Mesendoderm (in vitro differentiated cells): ENCODE measurements around the gene SKAP1.

Experiments
- DNase-seq: peaks from one replicate; pipeline ENCODE4 v3.0.0; 2013
- H2AK5ac ChIP-seq: 2 replicates; pipeline ENCODE4 v1.6.1; 2013; ENCODE audit warnings: low read length, inconsistent platforms
- H2BK120ac ChIP-seq: 2 replicates; pipeline ENCODE4 v1.6.1; 2013; ENCODE audit warnings: low read depth, mild to moderate bottlenecking, low read length, moderate library complexity, mixed read lengths
- H2BK15ac ChIP-seq: replicated peaks from 2 replicates; pipeline ENCODE4 v1.6.1; 2013; ENCODE audit warnings: low read depth, mild to moderate bottlenecking, moderate library complexity
- H2BK5ac ChIP-seq: 2 replicates; pipeline ENCODE4 v1.6.1; 2013; ENCODE audit warnings: low read length, inconsistent platforms
- H3K18ac ChIP-seq: 2 replicates; pipeline ENCODE4 v1.6.1; 2013; ENCODE audit warnings: mild to moderate bottlenecking, low read length, mixed read lengths
- H3K23ac ChIP-seq: one replicate; pipeline ENCODE4 v1.6.1; 2013; ENCODE audit warnings: low read length
- H3K27ac ChIP-seq: 2 replicates; pipeline ENCODE4 v1.5.1; 2013; ENCODE audit warnings: low read depth, mild to moderate bottlenecking, inconsistent platforms, low read length, moderate library complexity
- H3K27me3 ChIP-seq: 2 replicates; pipeline ENCODE4 v1.6.1; 2013; ENCODE audit warnings: low read length, control low read depth, mild to moderate bottlenecking, inconsistent platforms; ENCODE audit not compliant: insufficient read depth, poor library complexity
- H3K36me3 ChIP-seq: 2 replicates; pipeline ENCODE4 v1.6.1; 2013; ENCODE audit warnings: low read length, inconsistent platforms; ENCODE audit not compliant: control insufficient read depth, insufficient read depth
- H3K4ac ChIP-seq: one replicate; pipeline ENCODE4 v1.6.1; 2013; ENCODE audit warnings: low read depth, mild to moderate bottlenecking, low read length, moderate library complexity
- H3K4me1 ChIP-seq: 2 replicates; pipeline ENCODE4 v1.6.1; 2013; ENCODE audit warnings: low read depth, low read length, inconsistent platforms; ENCODE audit not compliant: control insufficient read depth
- H3K4me2 ChIP-seq: 2 replicates; pipeline ENCODE4 v1.6.1; 2013; ENCODE audit warnings: low read length
- H3K4me3 ChIP-seq: 2 replicates; pipeline ENCODE4 v1.5.1; 2013; ENCODE audit warnings: mild to moderate bottlenecking, low read length
- H3K56ac ChIP-seq: one replicate; pipeline ENCODE4 v1.6.1; 2013; ENCODE audit warnings: low read length
- H3K79me1 ChIP-seq: 2 replicates; pipeline ENCODE4 v1.6.1; 2013; ENCODE audit warnings: low read length, inconsistent platforms
- H3K79me2 ChIP-seq: 2 replicates; pipeline ENCODE4 v1.6.1; 2013; ENCODE audit warnings: mild to moderate bottlenecking, low read length; ENCODE audit not compliant: control insufficient read depth, insufficient read depth
- H3K9ac ChIP-seq: 2 replicates; pipeline ENCODE4 v1.6.1; 2013; ENCODE audit warnings: low read length, inconsistent platforms
- H4K5ac ChIP-seq: one replicate; pipeline ENCODE4 v1.6.1; 2013; ENCODE audit warnings: low read length
- H4K8ac ChIP-seq: one replicate; pipeline ENCODE4 v1.6.1; 2013; ENCODE audit warnings: low read depth, mild to moderate bottlenecking, control low read depth, low read length, moderate library complexity
- WGBS: extraction: QIAGEN DNeasy Blood & Tissue Kit; methylation state at CpG from one replicate; pipeline ENCODE4 v1.1.7; 2013; ENCODE audit warnings: low lambda C conversion rate, missing lambda C conversion rate; ENCODE audit not compliant: insufficient coverage; ENCODE audit errors: extremely low coverage; 5-methylcytosine and 5-hydroxymethylcytosine counted together

Gene SKAP1

DNA sequence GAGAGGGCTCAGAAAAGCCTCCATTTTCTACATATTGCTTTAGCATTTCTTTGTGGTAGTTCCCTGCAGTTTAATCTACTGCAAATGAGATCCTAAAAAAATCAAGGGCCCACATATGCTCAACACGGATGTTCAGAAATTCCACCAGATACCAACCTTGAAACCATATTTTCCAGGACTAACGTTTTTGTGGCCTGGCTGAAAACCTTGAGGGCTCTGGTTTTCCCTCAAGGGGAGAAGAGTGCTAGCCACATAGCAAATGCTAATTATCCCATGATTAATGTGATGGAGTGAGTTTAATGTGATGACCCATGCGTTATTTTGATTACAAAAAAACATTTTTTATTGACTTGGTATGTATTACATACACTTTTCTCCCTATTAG, 253.6 kb downstream of the SKAP1 start:
- no peak overlapping the region for H3K23ac ChIP-seq
- H3K56ac ChIP-seq: no peak overlapping the region
- H4K8ac ChIP-seq: no peak overlapping the region
- H2BK15ac ChIP-seq: no peak overlapping the region
- no peak overlapping the region for H3K9ac ChIP-seq
- H2BK120ac ChIP-seq: no peak overlapping the region
- no peaks in the 10 kb centered on the region for H3K4me1 ChIP-seq
- H3K79me1 ChIP-seq: no peaks in the 10 kb centered on the region
- WGBS: no CpG with 5 or more reads among the region's 3 CpGs
- H3K36me3 ChIP-seq: no peaks in the 10 kb centered on the region
- DNase-seq: no peak
- H2BK5ac ChIP-seq: no peak overlapping the region
- H3K4me3 ChIP-seq: no peak overlapping the region
- no peak overlapping the region for H3K27ac ChIP-seq
- H3K4ac ChIP-seq: no peak overlapping the region
- no peak overlapping the region for H3K4me2 ChIP-seq
- no peaks in the 10 kb centered on the region for H3K27me3 ChIP-seq
- no peaks in the 10 kb centered on the region for H3K79me2 ChIP-seq
- H3K18ac ChIP-seq: no peak overlapping the region
- H4K5ac ChIP-seq: no peak overlapping the region
- H2AK5ac ChIP-seq: no peak overlapping the region

DNA sequence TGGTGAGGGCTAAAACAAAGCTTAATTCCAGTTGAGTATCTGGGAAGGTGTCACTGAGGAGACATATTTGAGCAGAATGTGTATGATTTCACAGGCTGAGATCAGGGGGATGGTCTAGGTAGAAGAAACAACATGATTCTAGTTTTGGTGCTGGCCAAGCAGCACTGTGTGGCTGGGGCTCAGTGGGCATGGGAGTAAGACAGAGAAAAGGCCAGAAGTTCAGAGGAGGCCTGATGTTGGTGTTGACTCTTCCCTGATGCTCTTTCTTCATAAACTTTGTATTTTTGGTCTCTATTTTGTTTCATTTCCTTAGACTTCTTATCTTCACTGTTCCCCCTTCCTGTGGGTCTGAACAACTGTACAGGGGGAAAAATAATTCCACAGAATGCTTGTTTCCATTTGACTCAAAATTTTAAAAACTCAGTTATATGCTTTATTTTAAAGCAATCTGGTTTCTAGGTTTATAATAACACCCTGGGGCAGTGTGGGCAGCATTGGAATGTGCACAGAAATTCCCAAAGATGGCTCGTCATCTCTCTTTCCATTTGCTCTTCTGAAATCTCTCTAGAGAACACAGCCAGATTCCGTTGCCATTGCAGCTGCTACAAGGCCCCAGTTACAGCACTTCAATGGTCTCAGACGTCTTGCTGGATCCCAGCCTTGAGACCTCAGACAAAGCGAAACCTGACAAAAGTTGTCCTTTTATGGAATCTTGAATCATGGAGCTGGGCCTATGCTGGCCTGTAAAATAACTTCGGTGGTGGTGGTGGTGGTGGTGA, 254.1 kb downstream of the SKAP1 start:
- no peak for DNase-seq
- no peak overlapping the region for H3K4me2 ChIP-seq
- no CpG with 5 or more reads among the region's 5 CpGs for WGBS
- no peak overlapping the region for H3K18ac ChIP-seq
- peak overlapping the region; percentile 20 for H3K27ac ChIP-seq
- no peak overlapping the region for H2BK5ac ChIP-seq
- no peak overlapping the region for H2BK120ac ChIP-seq
- no peak overlapping the region for H4K5ac ChIP-seq
- no peak overlapping the region for H3K9ac ChIP-seq
- no peak overlapping the region for H3K56ac ChIP-seq
- H2BK15ac ChIP-seq: no peak overlapping the region
- H3K79me1 ChIP-seq: no peaks in the 10 kb centered on the region
- no peaks in the 10 kb centered on the region for H3K27me3 ChIP-seq
- no peak overlapping the region for H4K8ac ChIP-seq
- H3K4ac ChIP-seq: no peak overlapping the region
- H3K4me3 ChIP-seq: no peak overlapping the region
- H3K4me1 ChIP-seq: no peaks in the 10 kb centered on the region
- H2AK5ac ChIP-seq: no peak overlapping the region
- H3K79me2 ChIP-seq: no peaks in the 10 kb centered on the region
- H3K23ac ChIP-seq: no peak overlapping the region
- H3K36me3 ChIP-seq: no peaks in the 10 kb centered on the region

DNA sequence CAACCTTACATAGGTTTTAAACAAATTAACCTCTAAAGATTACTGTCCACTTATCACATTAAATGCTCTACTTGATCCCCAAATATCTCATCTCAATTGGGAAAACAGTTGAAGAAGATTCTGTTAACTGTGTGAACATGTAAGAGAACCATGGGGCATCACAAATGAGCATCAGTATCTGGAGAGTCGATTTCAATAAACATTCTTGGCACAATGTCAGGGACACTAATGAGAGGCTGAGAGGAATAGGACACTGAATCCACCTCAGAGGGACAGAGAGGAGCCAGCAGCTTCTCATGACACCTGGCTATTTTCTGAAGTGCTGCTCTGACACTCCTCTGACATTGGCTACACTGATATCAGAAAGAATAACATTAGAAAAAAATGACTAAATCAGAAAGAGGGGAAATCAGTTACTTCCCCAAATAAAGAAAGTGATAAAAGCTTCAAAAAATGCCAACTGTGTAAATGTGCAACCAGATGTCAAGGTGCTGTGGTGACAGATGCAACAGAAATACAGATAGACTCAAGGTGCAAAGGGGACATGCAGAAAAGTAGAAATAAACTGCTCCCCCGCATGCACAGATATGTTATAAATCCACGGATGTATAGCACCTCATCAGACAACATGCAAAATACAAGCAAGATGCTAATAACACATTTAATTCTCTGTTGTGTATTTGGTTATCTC, 255.0 kb downstream of the SKAP1 start:
- no peaks in the 10 kb centered on the region for H3K79me2 ChIP-seq
- no peak overlapping the region for H3K18ac ChIP-seq
- no peak overlapping the region for H2BK5ac ChIP-seq
- no peak overlapping the region for H3K4ac ChIP-seq
- no peak for DNase-seq
- H3K9ac ChIP-seq: no peak overlapping the region
- no peak overlapping the region for H2AK5ac ChIP-seq
- no peak overlapping the region for H4K8ac ChIP-seq
- no peak overlapping the region for H3K23ac ChIP-seq
- H2BK15ac ChIP-seq: peak overlapping the region; percentile 9
- no peak overlapping the region for H3K4me2 ChIP-seq
- H3K4me1 ChIP-seq: no peaks in the 10 kb centered on the region
- no peak overlapping the region for H2BK120ac ChIP-seq
- WGBS: no CpG with 5 or more reads among the region's 3 CpGs
- H3K27me3 ChIP-seq: no peaks in the 10 kb centered on the region
- H3K36me3 ChIP-seq: no peaks in the 10 kb centered on the region
- H3K4me3 ChIP-seq: no peak overlapping the region
- H3K79me1 ChIP-seq: no peaks in the 10 kb centered on the region
- H3K56ac ChIP-seq: no peak overlapping the region
- H3K27ac ChIP-seq: no peak overlapping the region
- H4K5ac ChIP-seq: no peak overlapping the region

DNA sequence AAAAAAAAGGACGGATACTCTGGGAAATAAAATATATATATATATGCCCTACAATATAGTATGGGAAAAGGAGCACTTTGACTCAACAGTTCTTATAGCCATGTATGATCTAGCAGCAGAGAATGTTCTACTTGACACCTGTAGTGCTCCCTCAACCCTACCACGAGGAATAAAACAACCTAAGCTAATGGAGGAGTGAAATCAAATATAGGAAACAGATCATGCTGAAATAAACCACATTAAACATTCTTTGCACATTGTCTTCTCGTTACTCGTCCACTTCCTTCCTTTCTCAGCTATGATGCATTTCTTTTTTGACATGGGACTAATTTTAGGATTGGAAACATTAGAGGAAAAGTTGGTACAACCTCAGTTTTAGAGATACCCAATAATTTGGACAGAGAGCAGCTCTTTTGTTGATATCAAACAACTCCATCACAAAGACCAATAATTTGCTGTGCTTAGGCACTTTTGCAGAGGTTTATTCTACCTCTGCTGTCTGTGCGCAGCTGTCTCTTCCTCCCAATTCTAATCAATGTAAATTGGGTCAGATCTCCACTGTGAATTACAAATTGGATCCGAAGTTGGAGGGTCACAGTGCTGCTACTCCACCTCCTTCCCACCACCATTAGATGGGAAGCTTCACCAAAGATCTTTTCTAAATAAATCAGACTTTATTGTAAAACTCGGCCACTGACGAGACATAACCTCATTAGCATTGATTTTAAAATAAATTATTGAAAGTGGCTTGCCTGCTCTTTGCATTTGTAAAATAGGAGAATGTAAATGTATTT, 256.6 kb downstream of the SKAP1 start:
- Histone ChIP-seq H2AK5ac (no peak overlapping the region), H3K9ac (no peak overlapping the region), H3K27me3 (peaks cover 3% of the 10 kb centered on the region), H3K79me2 (no peaks in the 10 kb centered on the region), H4K5ac (no peak overlapping the region), H3K56ac (no peak overlapping the region), H3K18ac (no peak overlapping the region), H3K4me1 (no peaks in the 10 kb centered on the region), H3K4me2 (no peak overlapping the region), H3K36me3 (no peaks in the 10 kb centered on the region), H3K23ac (no peak overlapping the region), H2BK15ac (no peak overlapping the region), H2BK5ac (no peak overlapping the region), H3K79me1 (no peaks in the 10 kb centered on the region), H2BK120ac (no peak overlapping the region), H3K27ac (no peak overlapping the region), H3K4ac (no peak overlapping the region), H4K8ac (no peak overlapping the region), H3K4me3 (no peak overlapping the region)
- WGBS: no CpG with 5 or more reads among the region's 8 CpGs
- no peak for DNase-seq

DNA sequence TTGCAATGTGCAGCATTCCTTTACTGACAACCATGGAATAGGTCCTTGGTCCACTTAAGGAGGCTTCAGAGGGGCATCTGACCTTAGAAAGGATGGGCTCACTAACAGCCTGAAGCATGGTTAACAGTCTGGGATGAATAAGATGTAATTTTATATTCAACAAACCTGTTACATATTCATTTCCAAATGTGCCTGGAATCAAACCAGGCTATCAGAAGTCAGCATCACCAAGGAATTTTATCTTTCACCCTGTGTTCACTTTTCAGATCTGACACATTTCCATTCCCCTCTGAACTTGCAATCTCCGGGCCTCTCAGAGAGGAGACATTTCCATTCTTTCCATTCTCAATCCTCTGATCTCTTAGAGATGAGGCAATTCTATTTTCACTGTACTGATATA, 260.1 kb downstream of the SKAP1 start:
- Histone ChIP-seq H2AK5ac (no peak overlapping the region), H3K4me3 (no peak overlapping the region), H3K79me2 (no peaks in the 10 kb centered on the region), H3K56ac (no peak overlapping the region), H3K27ac (no peak overlapping the region), H3K4me1 (peaks cover 2% of the 10 kb centered on the region), H3K18ac (no peak overlapping the region), H3K23ac (no peak overlapping the region), H4K5ac (no peak overlapping the region), H3K36me3 (no peaks in the 10 kb centered on the region), H3K4ac (no peak overlapping the region), H3K79me1 (no peaks in the 10 kb centered on the region), H2BK120ac (no peak overlapping the region), H2BK5ac (no peak overlapping the region), H2BK15ac (no peak overlapping the region), H4K8ac (no peak overlapping the region), H3K9ac (no peak overlapping the region), H3K4me2 (no peak overlapping the region), H3K27me3 (peaks cover 3% of the 10 kb centered on the region)
- DNase-seq: no peak
- no CpG with 5 or more reads among the region's 1 CpG for WGBS
